H9 (cell line): ENCODE results near the gene C5orf15. TPM values are rescaled to one million over a fixed set of nuclear protein-coding genes. Genes with fewer than 3 reads are reported as not detected.

Experiments
- DNase-seq: peaks from one replicate; pipeline ENCODE4 v3.0.0-alpha.2; 2017
- H2AFZ ChIP-seq: one replicate; pipeline ENCODE4 v1.6.1; 2013; ENCODE audit warnings: mild to moderate bottlenecking, low read length, control low read depth, moderate library complexity
- H2AK5ac ChIP-seq: 2 replicates; pipeline ENCODE4 v1.6.1; 2013; ENCODE audit warnings: low read length, control low read depth, mixed read lengths; ENCODE audit not compliant: insufficient read length
- H2BK120ac ChIP-seq: one replicate; pipeline ENCODE4 v1.6.1; 2013; ENCODE audit warnings: low read depth, mild to moderate bottlenecking, low read length, control low read depth, inconsistent platforms; ENCODE audit not compliant: poor library complexity, severe bottlenecking
- H2BK12ac ChIP-seq: 2 replicates; pipeline ENCODE4 v1.6.1; 2013; ENCODE audit warnings: low read length, control low read depth, mixed read lengths, low read depth; ENCODE audit not compliant: insufficient read length
- H2BK15ac ChIP-seq: 2 replicates; pipeline ENCODE4 v1.6.1; 2013; ENCODE audit warnings: low read depth, low read length, control low read depth
- H2BK20ac ChIP-seq: one replicate; pipeline ENCODE4 v1.6.1; 2013; ENCODE audit warnings: low read depth, mild to moderate bottlenecking, low read length, control low read depth, inconsistent platforms; ENCODE audit not compliant: poor library complexity, severe bottlenecking
- H2BK5ac ChIP-seq: 2 replicates; pipeline ENCODE4 v1.6.1; 2013; ENCODE audit warnings: low read length, control low read depth, mixed read lengths; ENCODE audit not compliant: insufficient read length
- H3K14ac ChIP-seq: 2 replicates; pipeline ENCODE4 v1.6.1; 2013; ENCODE audit warnings: low read length, control low read depth; ENCODE audit not compliant: insufficient read depth
- H3K18ac ChIP-seq: 2 replicates; pipeline ENCODE4 v1.6.1; 2013; ENCODE audit warnings: low read depth, mild to moderate bottlenecking, mixed read lengths, low read length, control low read depth; ENCODE audit not compliant: insufficient read length
- H3K23ac ChIP-seq: 2 replicates; pipeline ENCODE4 v1.6.1; 2013; ENCODE audit warnings: low read length, control low read depth, mixed read lengths, low read depth; ENCODE audit not compliant: insufficient read length
- H3K23me2 ChIP-seq: 2 replicates; pipeline ENCODE4 v1.6.1; 2013; ENCODE audit warnings: low read depth, mild to moderate bottlenecking, mixed read lengths, low read length, control low read depth; ENCODE audit not compliant: insufficient read length, poor library complexity, severe bottlenecking
- H3K27ac ChIP-seq: 2 replicates; pipeline ENCODE4 v1.5.1; 2013; ENCODE audit warnings: low read length, control low read depth, mixed read lengths, low read depth; ENCODE audit not compliant: insufficient read length
- H3K27me3 ChIP-seq: 2 replicates; pipeline ENCODE4 v1.6.1; 2013; ENCODE audit warnings: low read length, control low read depth, inconsistent platforms; ENCODE audit not compliant: insufficient read depth
- H3K4ac ChIP-seq: 2 replicates; pipeline ENCODE4 v1.6.1; 2013; ENCODE audit warnings: low read depth, mild to moderate bottlenecking, control low read depth, inconsistent platforms, low read length, moderate library complexity
- H3K4me1 ChIP-seq: 2 replicates; pipeline ENCODE4 v1.6.1; 2013; ENCODE audit warnings: low read length, control low read depth, inconsistent platforms; ENCODE audit not compliant: insufficient read depth
- H3K4me2 ChIP-seq: 2 replicates; pipeline ENCODE4 v1.6.1; 2013; ENCODE audit warnings: low read length, control low read depth, mixed read lengths; ENCODE audit not compliant: insufficient read length, insufficient read depth
- H3K56ac ChIP-seq: 2 replicates; pipeline ENCODE4 v1.6.1; 2013; ENCODE audit warnings: low read depth, mild to moderate bottlenecking, mixed read lengths, low read length, control low read depth; ENCODE audit not compliant: insufficient read length
- H3K79me1 ChIP-seq: 2 replicates; pipeline ENCODE4 v1.6.1; 2013; ENCODE audit warnings: low read depth, mild to moderate bottlenecking, moderate library complexity, low read length, control low read depth, inconsistent platforms; ENCODE audit not compliant: insufficient read depth, poor library complexity, severe bottlenecking
- H3K79me2 ChIP-seq: 2 replicates; pipeline ENCODE4 v1.6.1; 2013; ENCODE audit warnings: low read length, control low read depth, inconsistent platforms; ENCODE audit not compliant: insufficient read depth
- H3K9ac ChIP-seq: 2 replicates; pipeline ENCODE4 v1.6.1; 2013; ENCODE audit warnings: low read length, control low read depth, mixed read lengths; ENCODE audit not compliant: insufficient read length; ENCODE audit errors: extremely low read depth
- H3K9me3 ChIP-seq: one replicate; pipeline ENCODE4 v1.6.1; 2013; ENCODE audit warnings: low read depth, low read length, inconsistent platforms; ENCODE audit not compliant: control insufficient read depth
- H3T11ph ChIP-seq: one replicate; pipeline ENCODE4 v1.6.1; 2013; ENCODE audit warnings: mild to moderate bottlenecking, low read length, control low read depth, inconsistent platforms
- H4K20me1 ChIP-seq: one replicate; pipeline ENCODE4 v1.6.1; 2013; ENCODE audit not compliant: control insufficient read depth, insufficient read length, insufficient read depth
- H4K5ac ChIP-seq: 2 replicates; pipeline ENCODE4 v1.6.1; 2013; ENCODE audit warnings: low read depth, mild to moderate bottlenecking, mixed read lengths, low read length, control low read depth; ENCODE audit not compliant: insufficient read length
- H4K8ac ChIP-seq: replicated peaks from 2 replicates; pipeline ENCODE4 v1.6.1; 2013; ENCODE audit warnings: low read length, control low read depth, mixed read lengths, low read depth; ENCODE audit not compliant: insufficient read length
- H4K91ac ChIP-seq: 2 replicates; pipeline ENCODE4 v1.6.1; 2013; ENCODE audit warnings: low read depth, mild to moderate bottlenecking, moderate library complexity, mixed read lengths, low read length, control low read depth; ENCODE audit not compliant: insufficient read length
- H3K27ac Mint-ChIP-seq, 3 experiments: 2 replicates in 2 of 3; 3 replicates in 1 of 3; pipeline ENCODE4 v1.8.0; 2020 to 2021; ENCODE audit warnings: mixed read lengths in 3 of 3, mild to moderate bottlenecking in 1 of 3, moderate library complexity in 1 of 3
- H3K27me3 Mint-ChIP-seq: 2 replicates; pipeline ENCODE4 v1.8.0; 2021; ENCODE audit warnings: low read depth, mild to moderate bottlenecking, moderate library complexity, mixed read lengths
- H3K36me3 Mint-ChIP-seq, 3 experiments: 2 replicates in 2 of 3; 3 replicates in 1 of 3; pipeline ENCODE4 v1.8.0; 2020 to 2021; ENCODE audit warnings: low read depth in 3 of 3, mixed read lengths in 3 of 3; ENCODE audit not compliant: insufficient read depth in 1 of 3
- H3K4me1 Mint-ChIP-seq, 2 experiments: 2 replicates each; pipeline ENCODE4 v1.8.0; 2020; ENCODE audit warnings: mixed read lengths in 2 of 2
- H3K4me3 Mint-ChIP-seq, 2 experiments: 2 replicates in 1 of 2; 3 replicates in 1 of 2; pipeline ENCODE4 v1.8.0; 2020 to 2021; ENCODE audit warnings: mild to moderate bottlenecking in 2 of 2, mixed read lengths in 2 of 2, moderate library complexity in 1 of 2
- H3K9me3 Mint-ChIP-seq, 2 experiments: 2 replicates in 1 of 2; 3 replicates in 1 of 2; pipeline ENCODE4 v1.8.0; 2020; ENCODE audit warnings: mild to moderate bottlenecking in 2 of 2, mixed read lengths in 2 of 2, moderate library complexity in 1 of 2
- CTCF ChIP-seq: fragments of 200-600 bp; sonication (generic); conservative IDR thresholded peaks from 3 replicates; pipeline ENCODE4 v1.8.0; 2021; ENCODE audit warnings: antibody characterized with exemption, mild to moderate bottlenecking
- WGBS: extraction: QIAGEN DNeasy Blood & Tissue Kit; methylation state at CpG from one replicate; pipeline ENCODE4 v1.1.7; 2013; ENCODE audit warnings: missing lambda C conversion rate, low lambda C conversion rate, mixed read lengths; ENCODE audit not compliant: insufficient read length; ENCODE audit errors: extremely low coverage; 5-methylcytosine and 5-hydroxymethylcytosine counted together
- total RNA-seq: library from RNA; stranded (reverse); gene quantifications from 2 replicates; pipeline ENCODE4 v1.2.1, GENCODE V29; 2021

Gene C5orf15
- total RNA-seq, 1 experiment from 2014 or later: 33.4 TPM

GRCh38 chr5:133934822-133935666, 33.4 kb downstream of the C5orf15 start:
- Mint-ChIP-seq H3K27ac (no peak overlapping the region), H3K4me1 (peaks cover 6 to 17% of the 10 kb centered on the region in 2 experiments; a peak in 3 of 4 replicates), H3K9me3 (peaks cover 9 to 10% of the 10 kb centered on the region in 2 experiments; a peak in 4 of 5 replicates), H3K27me3 (peaks cover 2% of the 10 kb centered on the region), H3K4me3 (no peak overlapping the region), H3K36me3 (no peaks in the 10 kb centered on the region; a peak in 2 of 7 replicates)
- H4K91ac ChIP-seq: no peak overlapping the region
- H3K27me3 ChIP-seq: no peaks in the 10 kb centered on the region
- H3K23me2 ChIP-seq: no peaks in the 10 kb centered on the region
- H3K14ac ChIP-seq: no peak overlapping the region
- no peak overlapping the region for H3K27ac ChIP-seq
- H2AK5ac ChIP-seq: no peak overlapping the region
- H4K5ac ChIP-seq: no peak overlapping the region
- DNase-seq: no peak
- H2BK15ac ChIP-seq: no peak overlapping the region
- TF ChIP-seq CTCF: no peak
- no CpG with 5 or more reads among the region's 5 CpGs for WGBS
- H3T11ph ChIP-seq: no peak overlapping the region
- H4K8ac ChIP-seq: no peak overlapping the region
- no peak overlapping the region for H2BK5ac ChIP-seq
- H3K18ac ChIP-seq: no peak overlapping the region
- no peaks in the 10 kb centered on the region for H4K20me1 ChIP-seq
- no peaks in the 10 kb centered on the region for H3K4me1 ChIP-seq
- no peaks in the 10 kb centered on the region for H3K79me1 ChIP-seq
- H3K4ac ChIP-seq: no peak overlapping the region
- H3K9ac ChIP-seq: no peak overlapping the region
- H3K4me2 ChIP-seq: no peak overlapping the region
- H3K23ac ChIP-seq: no peak overlapping the region
- H2AFZ ChIP-seq: no peak overlapping the region
- H3K56ac ChIP-seq: no peak overlapping the region
- no peaks in the 10 kb centered on the region for H3K9me3 ChIP-seq
- no peak overlapping the region for H2BK20ac ChIP-seq
- no peak overlapping the region for H2BK12ac ChIP-seq
- H3K79me2 ChIP-seq: no peaks in the 10 kb centered on the region
- no peak overlapping the region for H2BK120ac ChIP-seq
